NCI-H2029 treated with DMSO at 0.1 percent for 48 hours (cell line): ENCODE measurements around the gene YPEL5.
A peak's percentile ranks its signal among the peaks of the same experiment; 100 is the strongest.

Experiments used
- DNase-seq: peaks from one replicate; lab custom pipeline; 2025; lab: John Stamatoyannopoulos, UW

Gene YPEL5

DNA sequence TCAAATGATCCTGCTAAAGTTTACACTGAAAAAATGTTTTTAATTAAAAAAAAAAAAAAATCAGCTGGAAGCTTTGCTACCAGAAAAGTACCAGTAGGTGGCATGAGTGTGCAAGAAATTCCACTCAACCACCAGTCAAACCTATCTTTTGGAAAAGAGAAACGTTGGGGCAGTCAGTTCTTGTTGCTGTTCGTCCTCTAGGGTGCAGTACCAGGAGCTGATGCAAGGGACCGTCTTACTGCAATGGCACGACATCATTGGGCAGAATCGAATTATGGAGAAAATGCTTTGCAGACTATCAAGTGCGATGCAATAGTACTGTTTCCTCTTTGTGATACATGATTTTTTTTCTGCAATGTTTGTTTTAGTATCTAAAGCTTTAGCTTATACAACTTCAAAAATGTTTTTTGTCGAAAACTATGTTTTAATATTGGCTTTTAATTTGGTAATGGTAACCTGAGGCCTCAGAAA lies 18.3 kb downstream of the YPEL5 start:
- DNase-seq, result peak; percentile 74

GRCh38 chr2:30165617-30166016 lies 18.8 kb downstream of the YPEL5 start:
- no peak for DNase-seq

DNA sequence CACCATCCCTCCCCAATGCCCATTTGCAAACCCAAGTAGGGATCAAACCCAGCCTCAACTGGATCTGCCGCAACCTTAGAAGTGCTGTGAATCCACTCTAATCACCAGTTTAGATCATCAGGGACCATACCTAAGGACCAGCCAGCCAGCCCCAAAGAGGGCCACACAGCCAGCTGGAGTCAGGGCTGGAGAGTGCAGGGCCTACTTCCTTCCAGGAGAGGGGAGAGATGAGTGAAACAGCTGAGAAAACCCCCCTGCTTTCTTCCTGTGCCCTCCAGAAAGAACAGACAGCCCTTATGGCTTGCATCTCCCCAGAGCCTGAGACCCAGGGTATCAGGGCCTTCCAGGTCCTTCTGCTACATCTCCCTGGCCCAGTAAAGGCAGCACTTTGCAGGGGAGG lies 25.8 kb downstream of the YPEL5 start:
- no peak for DNase-seq

GRCh38 chr2:30177440-30177839 lies 30.6 kb downstream of the YPEL5 start:
- no peak for DNase-seq

DNA sequence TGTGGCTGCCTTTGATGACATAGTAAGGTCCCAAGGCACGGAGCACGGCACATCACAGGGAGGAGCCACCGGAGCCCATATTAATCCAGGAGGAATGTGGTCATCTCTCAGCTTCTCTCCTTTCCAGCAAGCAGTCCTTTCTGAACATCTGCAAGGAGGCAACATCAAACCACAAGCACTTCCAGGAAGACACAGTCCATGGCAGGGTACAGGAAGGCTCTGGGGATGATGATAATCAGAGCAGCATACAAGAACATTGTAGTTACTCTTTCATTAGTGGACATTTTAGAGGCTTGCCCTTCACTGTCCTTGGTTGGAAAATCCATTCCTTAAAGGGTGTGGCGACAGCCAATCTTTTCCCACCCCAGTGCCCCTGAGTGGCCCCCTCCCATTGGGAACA lies 31.1 kb downstream of the YPEL5 start:
- no peak for DNase-seq

DNA sequence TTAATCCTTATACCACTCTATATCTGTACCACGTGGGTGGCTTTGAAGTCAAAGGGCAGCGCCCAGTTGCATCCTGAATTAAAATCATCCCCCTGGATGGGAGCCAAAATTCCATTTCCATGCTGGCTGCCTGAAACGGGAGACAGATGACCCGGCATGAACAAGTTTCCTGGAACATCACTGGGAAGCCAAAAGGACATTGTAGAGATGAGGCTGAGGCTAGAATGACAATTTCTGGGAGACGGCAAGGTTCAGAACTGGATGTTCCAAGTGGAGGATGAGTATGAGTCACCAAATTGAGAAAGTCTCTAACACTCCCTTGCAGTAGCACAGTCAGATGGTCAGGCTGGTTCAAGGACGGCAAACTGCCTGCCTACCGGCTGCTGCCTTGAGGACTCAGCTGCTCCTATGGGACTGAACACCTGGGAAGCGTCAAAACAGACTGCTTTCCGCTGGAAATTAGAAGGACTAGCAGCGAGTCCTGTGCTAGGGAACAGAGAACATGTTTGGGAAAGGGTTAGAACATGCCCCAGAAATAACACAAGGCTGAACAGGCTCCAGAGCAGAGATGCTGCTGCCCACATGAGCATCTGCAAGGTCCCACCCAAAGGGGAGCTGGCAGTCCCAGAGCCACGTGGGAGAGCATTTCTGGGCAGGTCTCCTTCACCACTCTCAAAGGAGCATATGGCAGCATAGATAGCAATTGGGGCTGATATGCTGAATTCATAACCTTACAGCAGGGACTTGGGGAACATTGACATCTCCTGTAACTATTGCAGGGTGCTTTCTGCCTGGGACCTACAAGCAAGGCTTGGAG lies 32.0 kb downstream of the YPEL5 start:
- DNase-seq, result no peak

GRCh38 chr2:30179536-30179935 lies 32.7 kb downstream of the YPEL5 start:
- DNase-seq, result no peak

DNA sequence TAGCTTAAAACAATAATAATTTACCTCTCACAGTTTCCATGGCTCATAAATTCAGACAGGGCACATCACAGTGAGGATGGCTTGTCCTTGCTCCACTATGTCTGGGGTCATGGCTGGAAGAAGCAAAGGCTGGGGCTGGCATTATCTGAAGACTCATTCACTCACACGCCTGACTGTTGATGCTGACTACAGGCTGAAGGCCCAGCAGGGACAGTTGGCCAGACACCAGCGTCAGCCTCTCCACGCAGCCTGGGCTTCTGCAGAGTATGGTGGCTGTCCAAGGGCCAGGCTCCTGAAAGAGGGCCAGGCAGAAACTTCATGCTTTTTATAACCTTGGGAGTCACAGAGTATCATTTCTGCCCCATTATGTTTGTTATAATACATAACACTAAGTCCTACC lies 33.4 kb downstream of the YPEL5 start:
- no peak for DNase-seq

DNA sequence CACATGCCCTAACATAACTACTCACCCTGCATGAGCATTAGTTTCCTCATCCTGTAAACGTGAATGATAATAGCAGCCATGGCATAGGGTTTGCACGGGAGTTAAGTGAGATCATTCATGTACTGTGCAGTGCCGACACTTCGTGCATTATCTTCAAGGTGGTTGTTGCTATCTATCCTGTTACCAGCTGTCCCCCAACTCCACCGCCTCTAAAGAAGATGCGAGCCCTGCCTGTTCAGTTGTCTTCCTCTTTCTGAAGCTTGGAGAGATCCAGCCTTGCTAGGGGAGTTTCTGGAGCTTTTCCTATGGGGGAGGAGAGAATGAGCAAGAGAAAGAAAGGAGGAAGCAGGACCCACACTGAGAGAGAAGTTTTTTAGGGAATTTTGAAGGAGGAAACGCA lies 34.4 kb downstream of the YPEL5 start:
- no peak for DNase-seq

DNA sequence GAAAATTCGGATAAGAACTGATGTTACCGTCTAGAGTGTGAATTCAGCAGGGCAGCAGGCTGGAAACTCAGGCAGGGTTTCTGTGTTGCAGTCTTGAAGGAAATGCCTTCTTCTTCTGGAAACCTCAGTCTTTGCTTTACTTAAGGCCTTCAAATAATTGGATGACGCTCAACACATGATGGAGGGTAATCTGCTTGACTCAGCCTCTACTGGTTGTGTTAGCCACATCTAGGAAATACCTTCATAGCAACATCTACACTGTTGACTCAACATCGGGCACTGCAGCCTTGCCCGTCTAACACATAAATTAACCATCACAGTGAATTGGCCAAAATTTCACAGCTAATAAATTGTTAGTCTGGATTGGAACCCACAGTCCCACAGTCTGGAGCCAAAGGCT lies 37.2 kb downstream of the YPEL5 start:
- DNase-seq, result no peak

DNA sequence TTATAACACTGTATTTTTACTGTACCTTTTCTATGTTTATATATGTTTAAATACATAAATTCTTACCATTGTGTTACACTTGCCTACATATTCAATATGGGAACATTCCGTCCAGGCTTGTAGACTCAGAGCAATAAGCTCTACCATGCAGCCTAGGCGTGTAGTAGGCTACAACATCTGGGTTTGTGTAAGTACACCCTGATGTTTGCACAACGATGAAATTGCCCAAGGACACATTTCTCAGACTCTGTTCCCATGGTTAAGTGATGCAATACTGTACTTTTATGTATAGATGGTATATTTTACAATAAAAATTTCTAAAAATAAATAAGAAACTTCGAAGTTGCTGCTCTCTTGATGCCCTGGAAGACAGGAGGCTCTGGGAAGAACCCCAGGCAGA lies 38.4 kb downstream of the YPEL5 start:
- no peak for DNase-seq

DNA sequence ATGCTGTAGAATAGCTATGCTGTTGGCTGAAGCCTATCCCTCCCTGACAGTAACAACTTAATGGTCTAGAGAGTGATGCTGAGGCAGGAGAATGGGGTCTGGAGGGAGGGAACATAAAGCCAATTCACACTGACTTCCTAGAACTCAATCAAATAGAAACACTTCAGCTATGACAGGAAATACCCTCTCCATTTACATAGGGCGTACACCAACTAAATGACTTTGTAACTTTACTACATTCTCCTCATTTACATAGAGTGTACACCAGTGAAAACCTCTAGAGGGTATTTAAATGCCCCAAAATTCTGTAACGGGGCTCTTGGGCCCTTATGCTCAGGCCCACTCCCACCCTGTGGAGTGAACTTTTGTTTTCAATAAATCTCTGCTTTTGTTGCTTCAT lies 41.5 kb downstream of the YPEL5 start:
- no peak for DNase-seq

- no peak for DNase-seq
Observed at GRCh38 chr2:30190637-30191036, 43.8 kb downstream of the YPEL5 start.

GRCh38 chr2:30191107-30191506 lies 44.3 kb downstream of the YPEL5 start:
- DNase-seq, result no peak

DNA sequence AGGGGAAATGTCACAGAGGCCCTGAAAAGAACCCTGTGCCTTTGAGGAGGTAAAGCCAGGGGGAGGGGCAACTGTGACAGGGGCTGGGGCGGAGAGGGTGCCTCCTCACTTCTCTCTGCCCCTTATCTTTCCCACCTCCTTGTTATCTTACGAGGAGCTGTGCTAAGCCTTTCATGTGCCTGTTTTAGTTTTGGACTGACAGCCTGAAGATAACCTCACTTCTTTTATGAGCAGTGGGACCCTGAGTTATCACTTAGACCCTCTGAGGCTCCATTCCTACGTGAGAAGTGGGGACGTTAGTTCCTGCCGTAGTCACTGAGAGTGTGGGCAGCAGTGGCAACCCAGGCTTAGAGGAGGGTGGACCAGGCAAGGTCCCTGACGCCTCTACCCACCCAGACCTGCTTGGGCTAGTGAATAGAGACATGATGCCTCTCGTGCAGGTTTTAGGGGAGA lies 45.0 kb downstream of the YPEL5 start:
- DNase-seq, result no peak

- DNase-seq, result no peak
Observed at GRCh38 chr2:30192314-30192713, 45.5 kb downstream of the YPEL5 start.

DNA sequence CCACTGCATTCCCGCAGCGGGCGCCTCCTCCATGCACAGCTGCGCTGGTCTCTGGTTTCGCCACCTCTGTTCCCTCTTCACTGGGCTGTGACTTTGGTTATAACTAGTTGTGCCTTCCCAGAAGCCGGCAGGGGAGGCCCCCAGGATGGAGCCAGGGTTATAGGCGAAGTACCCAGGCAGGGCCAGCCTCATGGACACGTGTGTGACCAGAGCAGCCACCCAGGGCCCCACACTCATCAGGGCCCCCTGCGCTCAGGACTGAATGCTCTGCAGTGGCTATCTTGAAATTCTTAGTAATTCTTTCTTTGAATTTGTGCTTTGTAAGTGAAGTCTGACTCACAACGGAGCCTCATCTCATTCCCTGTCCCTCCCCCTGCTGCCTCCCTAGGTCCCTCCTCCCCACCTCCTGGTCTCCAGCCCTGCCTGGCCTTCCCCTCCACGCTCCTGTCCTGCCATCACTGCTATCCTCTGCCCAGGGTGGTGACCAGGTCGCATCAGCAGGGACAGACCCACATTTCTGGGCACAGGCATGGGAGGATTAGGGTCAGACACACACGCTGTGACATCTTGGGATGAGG lies 46.4 kb downstream of the YPEL5 start:
- no peak for DNase-seq

- no peak for DNase-seq
Observed at GRCh38 chr2:30194421-30194820, 47.6 kb downstream of the YPEL5 start.

GRCh38 chr2:30195016-30195415 lies 48.2 kb downstream of the YPEL5 start:
- DNase-seq, result no peak

DNA sequence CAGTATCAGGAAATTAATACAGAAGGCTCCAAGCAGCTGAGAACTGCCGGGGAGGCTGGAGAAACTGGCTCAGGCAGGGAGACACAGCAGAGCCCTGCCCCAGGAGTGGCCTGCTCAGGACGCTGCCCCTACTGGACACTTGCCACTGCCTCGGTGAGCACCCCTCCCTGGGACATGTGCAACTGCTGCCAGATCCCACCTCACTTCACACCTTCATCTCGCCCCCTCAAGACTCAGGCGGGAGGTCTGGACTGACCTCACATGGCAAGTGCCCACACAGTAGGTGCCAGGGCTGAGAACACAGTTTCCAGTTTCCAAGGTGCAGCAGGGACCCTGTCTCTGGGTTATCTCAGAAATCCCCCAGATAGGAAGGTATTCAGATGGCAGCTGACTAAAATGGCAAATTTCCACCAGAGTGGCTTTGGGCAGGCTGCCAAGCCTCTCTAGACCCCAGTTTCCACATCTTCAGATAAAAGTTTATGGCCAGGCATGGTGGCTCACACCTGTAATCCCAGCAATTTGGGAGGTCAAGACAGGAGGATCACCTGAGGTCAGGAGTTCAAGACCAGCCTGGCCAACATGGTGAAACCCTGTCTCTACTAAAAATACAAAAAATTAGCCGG lies 50.9 kb downstream of the YPEL5 start:
- no peak for DNase-seq

DNA sequence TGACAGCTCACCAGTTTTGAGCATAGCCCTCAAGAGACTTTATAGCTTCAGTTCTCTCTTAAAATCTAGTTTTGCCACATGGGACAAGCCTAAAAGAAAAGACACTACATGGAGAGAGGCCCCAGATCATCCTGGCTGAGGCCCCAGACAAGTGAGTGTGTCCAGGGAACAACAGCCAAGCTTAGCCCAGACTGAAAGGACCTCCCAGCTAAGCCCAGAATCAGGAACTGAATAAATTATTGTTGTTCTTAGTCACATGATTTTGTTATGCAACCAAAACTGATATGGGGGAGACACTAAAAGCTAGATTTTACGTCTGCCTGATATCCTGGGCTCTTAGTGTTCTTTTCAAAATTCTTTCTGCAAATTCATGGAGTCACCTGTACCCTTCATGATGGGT lies 55.2 kb downstream of the YPEL5 start:
- no peak for DNase-seq

- DNase-seq, result no peak
Observed at GRCh38 chr2:30203156-30203555, 56.3 kb downstream of the YPEL5 start.

DNA sequence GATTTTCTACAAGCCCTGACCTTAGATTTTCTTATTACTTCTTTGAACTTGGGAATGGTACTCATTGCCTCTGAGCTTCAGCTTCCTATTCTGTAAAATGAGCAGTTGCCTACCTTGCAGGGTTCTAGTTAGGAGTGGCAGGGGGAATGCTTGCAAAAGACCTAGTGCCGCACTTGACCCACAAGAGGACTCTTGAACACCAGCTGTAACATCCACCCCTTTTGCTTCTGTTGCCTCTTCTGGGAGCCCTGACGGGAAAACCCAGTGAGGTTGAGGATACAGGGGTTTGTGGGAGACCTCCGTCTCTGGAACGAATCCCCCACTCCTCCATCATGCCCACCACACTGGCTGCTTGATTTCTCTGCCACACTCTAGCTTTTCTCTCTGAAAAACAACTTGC lies 57.5 kb downstream of the YPEL5 start:
- DNase-seq, result no peak
